ENCODE measurements around the gene PLEKHG5. TPM values are rescaled to one million over a fixed set of nuclear protein-coding genes. Genes with fewer than 3 reads are reported as not detected.

PLEKHG5 gene
- total RNA-seq, 1 donor from 2014 or later, result 0.22 TPM

GRCh38 chr1:6424619-6425593 is 66.6 kb downstream of the PLEKHG5 start, which contains the start of gene ESPN:
TSS of gene ESPN (plus strand) at chr1:6424776. CDS start at chr1:6424956, 180 bp downstream.
- ChIA-PET CTCF (no interaction called here), POLR2A (no interaction called here)
- Mint-ChIP-seq H3K36me3 (ENCODE audit: low read depth) (no peaks in the 10 kb centered on the region), H3K27ac (no peak within 1 kb of the TSS), H3K9me3 (no peaks in the 10 kb centered on the region), H3K4me3 (peak within 1 kb of the TSS; percentile 55), H3K4me1 (peaks cover 15% of the 10 kb centered on the region), H3K27me3 (peaks cover 49% of the 10 kb centered on the region)
- intact Hi-C loops (cut with micrococcal nuclease), result no loop called here
- DNase-seq (no peak), ATAC-seq (ENCODE audit: low read depth) (peak; percentile 61)
- no peak for TF ChIP-seq CTCF (IDR thresholded peaks at IDR 0.05)

- H3K36me3 Mint-ChIP-seq (ENCODE audit: low read depth), result no peaks in the 10 kb centered on the region
- no peaks in the 10 kb centered on the region for H3K9me3 Mint-ChIP-seq
- DNase-seq (no peak), ATAC-seq (ENCODE audit: low read depth) (no peak)
- peak overlapping the region; percentile 55 for H3K4me3 Mint-ChIP-seq
- ChIA-PET POLR2A (no interaction called here), CTCF (interaction anchor here (1.0 to 3.0 kb wide), 3 partner anchors 10 to 17 kb away, joined by 3 to 26 read pairs (median 9); no protein-coding TSS in a partner anchor)
- intact Hi-C loops (cut with micrococcal nuclease), result loop anchor here (1.0 kb wide), 1 partner anchor 14 kb away; no protein-coding TSS in a partner anchor
- H3K27ac Mint-ChIP-seq, result no peak overlapping the region
- H3K27me3 Mint-ChIP-seq, result peaks cover 47% of the 10 kb centered on the region
- H3K4me1 Mint-ChIP-seq, result peaks cover 15% of the 10 kb centered on the region
- TF ChIP-seq CTCF (IDR thresholded peaks at IDR 0.05), result no peak
Observed at GRCh38 chr1:6424000-6424565, 67.4 kb downstream of the PLEKHG5 start.

- DNase-seq (peak; percentile 55), ATAC-seq (ENCODE audit: low read depth) (peak; percentile 77)
- Mint-ChIP-seq H3K4me3 (peak overlapping the region; percentile 55), H3K27ac (no peak overlapping the region), H3K9me3 (no peaks in the 10 kb centered on the region), H3K27me3 (peaks cover 50% of the 10 kb centered on the region), H3K4me1 (peaks cover 15% of the 10 kb centered on the region), H3K36me3 (ENCODE audit: low read depth) (no peaks in the 10 kb centered on the region)
- POLR2A ChIA-PET, result no interaction called here
- peak; percentile 46 for TF ChIP-seq CTCF (IDR thresholded peaks at IDR 0.05)
- CTCF ChIA-PET, result interaction anchor here (0.5 to 3.0 kb wide), 10 partner anchors 8 to 1526 kb away, joined by 3 to 26 read pairs (median 4); no protein-coding TSS in a partner anchor
- intact Hi-C loops (cut with micrococcal nuclease), result loop anchor here (1.0 kb wide), 1 partner anchor 15 kb away; no protein-coding TSS in a partner anchor
Observed at GRCh38 chr1:6423321-6423999, 68.0 kb downstream of the PLEKHG5 start.

GRCh38 chr1:6421266-6421665 is 70.2 kb downstream of the PLEKHG5 start:
- Mint-ChIP-seq H3K27ac (no peak overlapping the region), H3K9me3 (no peaks in the 10 kb centered on the region), H3K36me3 (ENCODE audit: low read depth) (no peaks in the 10 kb centered on the region), H3K27me3 (peaks cover 52% of the 10 kb centered on the region), H3K4me1 (peaks cover 15% of the 10 kb centered on the region), H3K4me3 (no peak overlapping the region)
- ATAC-seq (ENCODE audit: low read depth) (no peak), DNase-seq (no peak)
- no peak for TF ChIP-seq CTCF (IDR thresholded peaks at IDR 0.05)
- intact Hi-C loops (cut with micrococcal nuclease), result no loop called here
- CTCF ChIA-PET, result interaction anchor here (1.2 to 3.0 kb wide), 3 partner anchors 8 to 179 kb away, joined by 3 to 26 read pairs (median 3); no protein-coding TSS in a partner anchor
- POLR2A ChIA-PET, result no interaction called here
